Measurements from ENCODE around the gene RCVRN.
"Not testable (repeated sequence)": the region's sequence is repeated elsewhere in the genome, so short reads cannot be mapped to it uniquely, and the experiment has no call there.

RCVRN gene

GRCh38 chr17:9924735-9925191 is 19.7 kb upstream of the RCVRN start:
- Histone ChIP-seq H3K9me3 (ENCODE audit: control insufficient read depth in 1 of 2, low read length in 2 of 2) (no peaks in the 10 kb centered on the region), H3K9ac (ENCODE audit: low read depth in 1 of 2, low read length in 2 of 2) (no peak overlapping the region), H3K27ac (ENCODE audit: low read depth, low read length) (no peak overlapping the region), H3K36me3 (ENCODE audit: control insufficient read depth in 1 of 2, insufficient read depth in 2 of 2, low read length in 2 of 2) (no peaks in the 10 kb centered on the region), H3K27me3 (ENCODE audit: control insufficient read depth in 1 of 2, insufficient read depth in 2 of 2, low read length in 2 of 2) (no peaks in the 10 kb centered on the region), H3K4me3 (ENCODE audit: low read depth in 1 of 2, low read length in 2 of 2) (no peak overlapping the region), H3K4me1 (ENCODE audit: control insufficient read depth in 1 of 2, insufficient read depth in 2 of 2, low read length in 2 of 2) (no peaks in the 10 kb centered on the region)

DNA sequence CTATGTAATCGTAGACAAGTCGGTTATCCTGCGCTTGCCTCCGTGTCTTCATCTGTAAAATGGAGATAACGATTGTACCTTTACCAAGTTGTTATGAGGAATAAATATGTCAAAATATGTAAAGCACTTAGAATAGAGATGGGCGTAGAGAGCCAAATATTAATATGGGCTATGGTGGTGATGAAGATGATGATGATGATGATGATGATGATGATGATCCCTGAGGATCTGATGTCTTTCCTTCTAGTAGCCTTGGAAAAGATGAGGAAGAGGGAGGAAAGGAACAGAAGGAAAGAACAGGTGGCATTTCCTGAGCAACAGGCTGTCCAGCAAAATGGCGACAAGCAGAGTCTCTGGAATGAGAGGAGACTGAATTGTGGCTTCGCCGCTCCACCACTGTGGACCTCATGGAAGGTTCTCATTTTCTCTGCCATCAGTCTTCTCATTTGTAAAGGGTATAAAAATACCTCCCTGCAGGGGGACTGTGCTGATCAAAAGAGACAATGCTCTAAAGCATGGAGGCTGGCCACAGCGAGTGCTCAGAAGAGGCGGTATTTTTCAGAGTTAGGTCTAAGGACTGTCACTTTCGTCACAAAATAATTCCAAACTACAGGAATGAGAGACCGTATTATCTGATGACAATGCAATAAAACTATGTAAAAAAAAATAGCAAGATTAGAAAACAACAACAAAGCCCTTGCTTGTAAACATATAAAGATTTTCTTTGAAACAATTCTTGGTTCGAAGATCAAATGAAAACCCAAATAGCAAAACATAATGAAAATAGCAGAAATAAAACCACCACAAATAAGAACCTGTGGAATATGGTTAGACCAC is 17.2 kb upstream of the RCVRN start:
- Histone ChIP-seq H3K9me3 (ENCODE audit: control insufficient read depth in 1 of 2, low read length in 2 of 2) (no peaks in the 10 kb centered on the region), H3K27me3 (ENCODE audit: control insufficient read depth in 1 of 2, insufficient read depth in 2 of 2, low read length in 2 of 2) (no peaks in the 10 kb centered on the region), H3K4me3 (ENCODE audit: low read depth in 1 of 2, low read length in 2 of 2) (no peak overlapping the region), H3K36me3 (ENCODE audit: control insufficient read depth in 1 of 2, insufficient read depth in 2 of 2, low read length in 2 of 2) (no peaks in the 10 kb centered on the region), H3K27ac (ENCODE audit: low read depth, low read length) (no peak overlapping the region), H3K4me1 (ENCODE audit: control insufficient read depth in 1 of 2, insufficient read depth in 2 of 2, low read length in 2 of 2) (no peaks in the 10 kb centered on the region), H3K9ac (ENCODE audit: low read depth in 1 of 2, low read length in 2 of 2) (no peak overlapping the region)

DNA sequence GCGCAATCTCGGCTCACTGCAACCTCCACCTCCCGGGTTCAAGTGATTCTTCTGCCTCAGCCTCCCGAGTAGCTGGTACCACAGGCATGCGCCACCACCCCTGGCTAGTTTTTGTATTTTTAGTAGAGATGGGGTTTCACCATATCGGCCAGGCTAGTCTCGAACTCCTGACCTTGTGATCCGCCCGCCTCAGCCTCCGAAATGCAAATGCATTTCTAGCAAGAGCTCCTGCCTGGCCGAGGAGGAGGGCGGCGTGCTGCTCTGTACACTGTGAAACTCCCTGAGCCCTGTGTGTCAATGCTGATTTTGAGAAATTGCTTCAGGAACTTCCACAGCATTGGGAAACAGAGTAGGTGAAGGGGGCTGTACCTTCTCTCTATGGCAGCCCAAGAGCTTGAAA is 16.1 kb upstream of the RCVRN start:
- H3K4me1 ChIP-seq (ENCODE audit: control insufficient read depth in 1 of 2, insufficient read depth in 2 of 2, low read length in 2 of 2); H3K27ac ChIP-seq (ENCODE audit: low read depth, low read length); H3K36me3 ChIP-seq (ENCODE audit: control insufficient read depth in 1 of 2, insufficient read depth in 2 of 2, low read length in 2 of 2); H3K9ac ChIP-seq (ENCODE audit: low read depth in 1 of 2, low read length in 2 of 2); H3K9me3 ChIP-seq (ENCODE audit: control insufficient read depth in 1 of 2, low read length in 2 of 2); H3K27me3 ChIP-seq (ENCODE audit: control insufficient read depth in 1 of 2, insufficient read depth in 2 of 2, low read length in 2 of 2); H3K4me3 ChIP-seq (ENCODE audit: low read depth in 1 of 2, low read length in 2 of 2): not testable (repeated sequence)

- H3K27me3 ChIP-seq (ENCODE audit: control insufficient read depth in 1 of 2, insufficient read depth in 2 of 2, low read length in 2 of 2) = no peaks in the 10 kb centered on the region
- no peaks in the 10 kb centered on the region for H3K4me1 ChIP-seq (ENCODE audit: control insufficient read depth in 1 of 2, insufficient read depth in 2 of 2, low read length in 2 of 2)
- H3K9ac ChIP-seq (ENCODE audit: low read depth in 1 of 2, low read length in 2 of 2) = no peak overlapping the region
- H3K36me3 ChIP-seq (ENCODE audit: control insufficient read depth in 1 of 2, insufficient read depth in 2 of 2, low read length in 2 of 2) = no peaks in the 10 kb centered on the region
- H3K4me3 ChIP-seq (ENCODE audit: low read depth in 1 of 2, low read length in 2 of 2) = no peak overlapping the region
- H3K9me3 ChIP-seq (ENCODE audit: control insufficient read depth in 1 of 2, low read length in 2 of 2) = no peaks in the 10 kb centered on the region
- H3K27ac ChIP-seq (ENCODE audit: low read depth, low read length) = no peak overlapping the region
Measured at GRCh38 chr17:9918804-9919352, 13.8 kb upstream of the RCVRN start.

- H3K9me3 ChIP-seq (ENCODE audit: control insufficient read depth in 1 of 2, low read length in 2 of 2) = no peaks in the 10 kb centered on the region
- no peaks in the 10 kb centered on the region for H3K4me1 ChIP-seq (ENCODE audit: control insufficient read depth in 1 of 2, insufficient read depth in 2 of 2, low read length in 2 of 2)
- H3K27ac ChIP-seq (ENCODE audit: low read depth, low read length) = no peak overlapping the region
- no peak overlapping the region for H3K4me3 ChIP-seq (ENCODE audit: low read depth in 1 of 2, low read length in 2 of 2)
- no peaks in the 10 kb centered on the region for H3K27me3 ChIP-seq (ENCODE audit: control insufficient read depth in 1 of 2, insufficient read depth in 2 of 2, low read length in 2 of 2)
- H3K36me3 ChIP-seq (ENCODE audit: control insufficient read depth in 1 of 2, insufficient read depth in 2 of 2, low read length in 2 of 2) = no peaks in the 10 kb centered on the region
- H3K9ac ChIP-seq (ENCODE audit: low read depth in 1 of 2, low read length in 2 of 2) = no peak overlapping the region
Measured at GRCh38 chr17:9918352-9918751, 13.3 kb upstream of the RCVRN start.

DNA sequence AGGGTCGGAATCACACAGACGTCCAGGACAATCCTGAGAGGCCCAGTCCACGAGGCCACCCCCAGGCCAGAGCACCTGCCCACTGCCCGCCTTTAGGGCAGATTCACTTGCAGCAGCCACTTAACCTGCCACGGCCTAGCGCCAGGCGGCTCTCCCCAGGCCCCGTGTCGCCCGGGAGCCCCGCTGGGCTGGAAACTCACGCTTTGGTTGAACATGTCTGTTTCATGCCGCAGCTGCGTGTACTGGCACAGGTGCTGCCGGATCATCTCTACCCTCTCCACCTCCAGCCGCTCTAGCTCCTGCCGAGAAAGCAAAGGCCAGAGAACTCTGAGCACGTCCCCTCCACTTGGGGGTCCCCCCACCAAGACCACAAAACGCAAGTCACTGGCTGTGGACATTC is 12.7 kb upstream of the RCVRN start:
- Histone ChIP-seq H3K9me3 (ENCODE audit: control insufficient read depth in 1 of 2, low read length in 2 of 2) (no peaks in the 10 kb centered on the region), H3K27ac (ENCODE audit: low read depth, low read length) (no peak overlapping the region), H3K4me3 (ENCODE audit: low read depth in 1 of 2, low read length in 2 of 2) (no peak overlapping the region), H3K27me3 (ENCODE audit: control insufficient read depth in 1 of 2, insufficient read depth in 2 of 2, low read length in 2 of 2) (no peaks in the 10 kb centered on the region), H3K4me1 (ENCODE audit: control insufficient read depth in 1 of 2, insufficient read depth in 2 of 2, low read length in 2 of 2) (no peaks in the 10 kb centered on the region), H3K9ac (ENCODE audit: low read depth in 1 of 2, low read length in 2 of 2) (no peak overlapping the region), H3K36me3 (ENCODE audit: control insufficient read depth in 1 of 2, insufficient read depth in 2 of 2, low read length in 2 of 2) (no peaks in the 10 kb centered on the region)

- Histone ChIP-seq H3K36me3 (ENCODE audit: control insufficient read depth in 1 of 2, insufficient read depth in 2 of 2, low read length in 2 of 2) (no peaks in the 10 kb centered on the region), H3K27me3 (ENCODE audit: control insufficient read depth in 1 of 2, insufficient read depth in 2 of 2, low read length in 2 of 2) (no peaks in the 10 kb centered on the region), H3K9me3 (ENCODE audit: control insufficient read depth in 1 of 2, low read length in 2 of 2) (no peaks in the 10 kb centered on the region), H3K4me1 (ENCODE audit: control insufficient read depth in 1 of 2, insufficient read depth in 2 of 2, low read length in 2 of 2) (no peaks in the 10 kb centered on the region), H3K4me3 (ENCODE audit: low read depth in 1 of 2, low read length in 2 of 2) (no peak overlapping the region), H3K27ac (ENCODE audit: low read depth, low read length) (no peak overlapping the region), H3K9ac (ENCODE audit: low read depth in 1 of 2, low read length in 2 of 2) (no peak overlapping the region)
Measured at GRCh38 chr17:9917131-9917530, 12.1 kb upstream of the RCVRN start.

GRCh38 chr17:9916108-9916507 is 11.0 kb upstream of the RCVRN start:
- H3K4me3 ChIP-seq (ENCODE audit: low read depth in 1 of 2, low read length in 2 of 2) = no peak overlapping the region
- no peak overlapping the region for H3K27ac ChIP-seq (ENCODE audit: low read depth, low read length)
- no peaks in the 10 kb centered on the region for H3K4me1 ChIP-seq (ENCODE audit: control insufficient read depth in 1 of 2, insufficient read depth in 2 of 2, low read length in 2 of 2)
- no peaks in the 10 kb centered on the region for H3K27me3 ChIP-seq (ENCODE audit: control insufficient read depth in 1 of 2, insufficient read depth in 2 of 2, low read length in 2 of 2)
- no peaks in the 10 kb centered on the region for H3K36me3 ChIP-seq (ENCODE audit: control insufficient read depth in 1 of 2, insufficient read depth in 2 of 2, low read length in 2 of 2)
- H3K9ac ChIP-seq (ENCODE audit: low read depth in 1 of 2, low read length in 2 of 2) = no peak overlapping the region
- no peaks in the 10 kb centered on the region for H3K9me3 ChIP-seq (ENCODE audit: control insufficient read depth in 1 of 2, low read length in 2 of 2)

- no peaks in the 10 kb centered on the region for H3K27me3 ChIP-seq (ENCODE audit: control insufficient read depth in 1 of 2, insufficient read depth in 2 of 2, low read length in 2 of 2)
- H3K4me3 ChIP-seq (ENCODE audit: low read depth in 1 of 2, low read length in 2 of 2) = no peak overlapping the region
- H3K9ac ChIP-seq (ENCODE audit: low read depth in 1 of 2, low read length in 2 of 2) = no peak overlapping the region
- H3K4me1 ChIP-seq (ENCODE audit: control insufficient read depth in 1 of 2, insufficient read depth in 2 of 2, low read length in 2 of 2) = no peaks in the 10 kb centered on the region
- H3K9me3 ChIP-seq (ENCODE audit: control insufficient read depth in 1 of 2, low read length in 2 of 2) = no peaks in the 10 kb centered on the region
- no peak overlapping the region for H3K27ac ChIP-seq (ENCODE audit: low read depth, low read length)
- no peaks in the 10 kb centered on the region for H3K36me3 ChIP-seq (ENCODE audit: control insufficient read depth in 1 of 2, insufficient read depth in 2 of 2, low read length in 2 of 2)
Measured at GRCh38 chr17:9913476-9913875, 8.4 kb upstream of the RCVRN start.

GRCh38 chr17:9912121-9913099 is 7.3 kb upstream of the RCVRN start:
- H3K27me3 ChIP-seq (ENCODE audit: control insufficient read depth in 1 of 2, insufficient read depth in 2 of 2, low read length in 2 of 2) = no peaks in the 10 kb centered on the region
- H3K4me1 ChIP-seq (ENCODE audit: control insufficient read depth in 1 of 2, insufficient read depth in 2 of 2, low read length in 2 of 2) = no peaks in the 10 kb centered on the region
- H3K4me3 ChIP-seq (ENCODE audit: low read depth in 1 of 2, low read length in 2 of 2) = no peak overlapping the region
- no peak overlapping the region for H3K27ac ChIP-seq (ENCODE audit: low read depth, low read length)
- no peaks in the 10 kb centered on the region for H3K36me3 ChIP-seq (ENCODE audit: control insufficient read depth in 1 of 2, insufficient read depth in 2 of 2, low read length in 2 of 2)
- no peaks in the 10 kb centered on the region for H3K9me3 ChIP-seq (ENCODE audit: control insufficient read depth in 1 of 2, low read length in 2 of 2)
- no peak overlapping the region for H3K9ac ChIP-seq (ENCODE audit: low read depth in 1 of 2, low read length in 2 of 2)

All from duodenal mucosa (tissue), 2 donors.